HEK293 (cell line): ENCODE measurements around the gene XKR7.
A peak's percentile ranks its signal among the peaks of the same experiment; 100 is the strongest.

Experiments used
- CTCF ChIA-PET: fragments of 350-600 bp; formaldehyde crosslinking; extraction: SDS; loops from one replicate; lab custom pipeline; 2021; ENCODE audit warnings: antibody characterized with exemption; lab: Yijun Ruan, JAX
- POLR2A ChIA-PET: fragments of 300-600 bp; formaldehyde crosslinking; extraction: SDS; loops from one replicate; lab custom pipeline; 2020; ENCODE audit warnings: antibody characterized with exemption, inconsistent platforms; lab: Yijun Ruan, JAX
- H3K27ac ChIP-seq: fragments of 200-500 bp; sonication (Bioruptor generic); 2 replicates; pipeline ENCODE4 v1.5.1; 2014; ENCODE audit warnings: low read depth, low read length, control low read depth, inconsistent platforms; ENCODE audit errors: extremely low read depth
- H3K36me3 ChIP-seq, 2 experiments: fragments of 200-500 bp in 1 of 2; sonication (Bioruptor generic) in 1 of 2; 1 replicate in 1 of 2; 2 replicates in 1 of 2; pipeline ENCODE4 v1.5.1; 2014 to 2017; ENCODE audit warnings: inconsistent platforms in 2 of 2, low read length in 2 of 2; ENCODE audit not compliant: control insufficient read depth in 2 of 2, insufficient read depth in 1 of 2
- H3K4me1 ChIP-seq: fragments of 200-500 bp; sonication (Bioruptor generic); 2 replicates; pipeline ENCODE4 v1.5.1; 2014; ENCODE audit warnings: mild to moderate bottlenecking, low read length, inconsistent platforms; ENCODE audit not compliant: control insufficient read depth, insufficient read depth
- H3K4me3 ChIP-seq: 2 replicates; pipeline ENCODE4 v1.5.1; 2011; ENCODE audit warnings: low read depth, mild to moderate bottlenecking, control low read depth, low read length, moderate library complexity
- H3K9me3 ChIP-seq: fragments of 200-500 bp; sonication (Bioruptor generic); 2 replicates; pipeline ENCODE4 v1.5.1; 2014; ENCODE audit warnings: low read depth, low read length, inconsistent platforms; ENCODE audit not compliant: control insufficient read depth, insufficient read depth
- EGR2 ChIP-seq: fragments of 450-650 bp; formaldehyde crosslinking; IDR thresholded peaks from 2 replicates; pipeline ENCODE4 v1.5.1; 2016; ENCODE audit warnings: low read depth, missing biosample characterization, missing genetic modification characterization
- GLI4 ChIP-seq: fragments of 450-650 bp; formaldehyde crosslinking; IDR thresholded peaks from 2 replicates; pipeline ENCODE4 v1.5.1; 2016; ENCODE audit warnings: missing biosample characterization, missing genetic modification characterization
- HOXC10 ChIP-seq: sonication (generic); formaldehyde crosslinking; IDR thresholded peaks from 2 replicates; pipeline ENCODE4 v1.8.1; 2023; ENCODE audit warnings: mild to moderate bottlenecking, missing genetic modification reagents
- IKZF3 ChIP-seq: fragments of 450-650 bp; IDR thresholded peaks from 2 replicates; pipeline ENCODE4 v1.5.0; 2018; ENCODE audit warnings: missing biosample characterization, mild to moderate bottlenecking, missing genetic modification characterization, moderate library complexity
- KLF1 ChIP-seq: fragments of 450-650 bp; formaldehyde crosslinking; IDR thresholded peaks from 2 replicates; pipeline ENCODE4 v1.5.1; 2016; ENCODE audit warnings: missing biosample characterization, missing genetic modification characterization
- SCRT2 ChIP-seq: fragments of 450-650 bp; formaldehyde crosslinking; IDR thresholded peaks from 2 replicates; pipeline ENCODE4 v1.5.1; 2016; ENCODE audit warnings: missing biosample characterization, missing genetic modification characterization
- SETDB1 ChIP-seq: IDR thresholded peaks from one replicate; pipeline ENCODE4 v1.6.1; 2017; ENCODE audit warnings: mild to moderate bottlenecking, low read length, moderate library complexity, mixed read lengths; ENCODE audit not compliant: insufficient read length
- TRIM28 ChIP-seq: IDR thresholded peaks from 2 replicates; pipeline ENCODE4 v1.6.1; 2011; ENCODE audit warnings: low read length, control low read depth, borderline replicate concordance
- ZBTB11 ChIP-seq: fragments of 450-650 bp; formaldehyde crosslinking; conservative IDR thresholded peaks from 2 replicates; pipeline ENCODE4 v1.5.1; 2016; ENCODE audit warnings: low read depth, missing biosample characterization, missing genetic modification characterization
- ZBTB20 ChIP-seq: fragments of 450-650 bp; formaldehyde crosslinking; IDR thresholded peaks from 2 replicates; pipeline ENCODE4 v1.5.1; 2016; ENCODE audit warnings: missing biosample characterization, missing genetic modification characterization
- ZBTB21 ChIP-seq: fragments of 450-650 bp; formaldehyde crosslinking; IDR thresholded peaks from 2 replicates; pipeline ENCODE4 v1.5.1; 2017; ENCODE audit warnings: missing biosample characterization, missing genetic modification characterization
- ZFP37 ChIP-seq: fragments of 450-650 bp; formaldehyde crosslinking; IDR thresholded peaks from 2 replicates; pipeline ENCODE4 v1.5.1; 2016; ENCODE audit warnings: missing biosample characterization, missing genetic modification characterization
- ZNF146 ChIP-seq: fragments of 450-650 bp; formaldehyde crosslinking; IDR thresholded peaks from 2 replicates; pipeline ENCODE4 v1.5.1; 2016; ENCODE audit warnings: missing biosample characterization, missing genetic modification characterization
- ZNF2 ChIP-seq: fragments of 450-650 bp; formaldehyde crosslinking; IDR thresholded peaks from 2 replicates; pipeline ENCODE4 v1.5.1; 2016; ENCODE audit warnings: missing biosample characterization, missing genetic modification characterization
- ZNF24 ChIP-seq: fragments of 450-650 bp; formaldehyde crosslinking; IDR thresholded peaks from 2 replicates; pipeline ENCODE4 v1.5.1; 2016; ENCODE audit warnings: missing biosample characterization, missing genetic modification characterization
- ZNF558 ChIP-seq: fragments of 450-650 bp; formaldehyde crosslinking; IDR thresholded peaks from 2 replicates; pipeline ENCODE4 v1.5.1; 2016; ENCODE audit warnings: missing biosample characterization, missing genetic modification characterization
- ZNF624 ChIP-seq: fragments of 450-650 bp; formaldehyde crosslinking; IDR thresholded peaks from 2 replicates; pipeline ENCODE4 v1.5.1; 2017; ENCODE audit warnings: missing biosample characterization, missing genetic modification characterization
- ZNF777 ChIP-seq: fragments of 450-650 bp; formaldehyde crosslinking; IDR thresholded peaks from 2 replicates; pipeline ENCODE4 v1.5.1; 2017; ENCODE audit warnings: missing biosample characterization, missing genetic modification characterization, borderline replicate concordance
- ZSCAN18 ChIP-seq: fragments of 450-650 bp; formaldehyde crosslinking; IDR thresholded peaks from 2 replicates; pipeline ENCODE4 v1.5.1; 2016; ENCODE audit warnings: missing biosample characterization, missing genetic modification characterization
- TF ChIP-seq, protein P1 (sequence below): fragments of 450-650 bp; formaldehyde crosslinking; IDR thresholded peaks from 2 replicates; pipeline ENCODE4 v1.5.1; 2017; ENCODE audit warnings: missing biosample characterization, missing genetic modification characterization

Gene XKR7

GRCh38 chr20:32010101-32010500, 42.1 kb downstream of the XKR7 start, which contains the start of gene CCM2L:
Gene CCM2L (plus strand): TSS chr20:32010438. CDS start chr20:32010455, 17 bp downstream.
- no peak within 1 kb of the TSS for H3K27ac ChIP-seq
- CTCF ChIA-PET, result no interaction called here
- TF ChIP-seq ZBTB11 (tag by site-specific recombination), result no peak
- no peak for TF ChIP-seq ZNF2 (tag by site-specific recombination)
- no peak for TF ChIP-seq ZNF624 (tag by site-specific recombination)
- no peak for TF ChIP-seq IKZF3
- no peak for TF ChIP-seq EGR2 (tag by site-specific recombination)
- no peak for TF ChIP-seq SCRT2 (tag by site-specific recombination)
- no peak for TF ChIP-seq KLF1 (tag by site-specific recombination)
- no peak for TF ChIP-seq ZNF777 (tag by site-specific recombination)
- no peak for TF ChIP-seq ZNF24 (tag by site-specific recombination)
- no peak for TF ChIP-seq HOXC10
- no peak for TF ChIP-seq ZBTB20
- TF ChIP-seq ZFP37, result no peak
- no peak for TF ChIP-seq ZSCAN18 (tag by site-specific recombination)
- TF ChIP-seq ZNF146 (tag by site-specific recombination), result no peak
- TF ChIP-seq, protein P1, sequence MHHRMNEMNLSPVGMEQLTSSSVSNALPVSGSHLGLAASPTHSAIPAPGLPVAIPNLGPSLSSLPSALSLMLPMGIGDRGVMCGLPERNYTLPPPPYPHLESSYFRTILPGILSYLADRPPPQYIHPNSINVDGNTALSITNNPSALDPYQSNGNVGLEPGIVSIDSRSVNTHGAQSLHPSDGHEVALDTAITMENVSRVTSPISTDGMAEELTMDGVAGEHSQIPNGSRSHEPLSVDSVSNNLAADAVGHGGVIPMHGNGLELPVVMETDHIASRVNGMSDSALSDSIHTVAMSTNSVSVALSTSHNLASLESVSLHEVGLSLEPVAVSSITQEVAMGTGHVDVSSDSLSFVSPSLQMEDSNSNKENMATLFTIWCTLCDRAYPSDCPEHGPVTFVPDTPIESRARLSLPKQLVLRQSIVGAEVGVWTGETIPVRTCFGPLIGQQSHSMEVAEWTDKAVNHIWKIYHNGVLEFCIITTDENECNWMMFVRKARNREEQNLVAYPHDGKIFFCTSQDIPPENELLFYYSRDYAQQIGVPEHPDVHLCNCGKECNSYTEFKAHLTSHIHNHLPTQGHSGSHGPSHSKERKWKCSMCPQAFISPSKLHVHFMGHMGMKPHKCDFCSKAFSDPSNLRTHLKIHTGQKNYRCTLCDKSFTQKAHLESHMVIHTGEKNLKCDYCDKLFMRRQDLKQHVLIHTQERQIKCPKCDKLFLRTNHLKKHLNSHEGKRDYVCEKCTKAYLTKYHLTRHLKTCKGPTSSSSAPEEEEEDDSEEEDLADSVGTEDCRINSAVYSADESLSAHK (tag by site-specific recombination), result no peak
- TF ChIP-seq TRIM28, result no peak
- no peak for TF ChIP-seq ZNF558

GRCh38 chr20:32010666-32011065, 42.7 kb downstream of the XKR7 start:
- Histone ChIP-seq H3K27ac (no peak overlapping the region), H3K36me3 (no peaks in the 10 kb centered on the region), H3K4me1 (peaks cover 8% of the 10 kb centered on the region), H3K4me3 (no peak overlapping the region), H3K9me3 (no peaks in the 10 kb centered on the region)
- ChIA-PET CTCF (no interaction called here), POLR2A (no interaction called here)
- no peak for TF ChIP-seq GLI4 (tag by site-specific recombination)
- no peak for TF ChIP-seq ZBTB21 (tag by site-specific recombination)
- no peak for TF ChIP-seq SETDB1
- TF ChIP-seq EGR2 (tag by site-specific recombination), result 0 out of 2 replicates have a peak, but pooled peaks have one; percentile 30
- TF ChIP-seq, all 188 proteins: peak for 1

More at GRCh38 chr20:32010101-32010500, 42.1 kb downstream of the XKR7 start, which contains the start of gene CCM2L:
- Histone ChIP-seq H3K9me3 (no peaks in the 10 kb centered on the region), H3K4me3 (no peak within 1 kb of the TSS), H3K36me3 (no peaks in the 10 kb centered on the region), H3K4me1 (peaks cover 8% of the 10 kb centered on the region)
- POLR2A ChIA-PET, result no interaction called here
